Activated T-cell treated with anti-CD3 and anti-CD28 coated beads, Interleukin-2, amount 50 U/mL, for 24 hours (primary cell): ENCODE measurements around the gene CCL22.
"Not testable (repeated sequence)": the region's sequence is repeated elsewhere in the genome, so short reads cannot be mapped to it uniquely, and the experiment has no call there.

Experiments used
- DNase-seq: peaks from one replicate; pipeline ENCODE4 v3.0.0-alpha.2; 2020
- H3K27ac Mint-ChIP-seq: 2 replicates; pipeline ENCODE4 v1.8.0; 2020; ENCODE audit warnings: mild to moderate bottlenecking, mixed read lengths
- H3K27me3 Mint-ChIP-seq: 2 replicates; pipeline ENCODE4 v1.8.0; 2020; ENCODE audit warnings: mixed read lengths
- H3K36me3 Mint-ChIP-seq: 2 replicates; pipeline ENCODE4 v1.8.0; 2020; ENCODE audit warnings: low read depth, mixed read lengths
- H3K4me1 Mint-ChIP-seq: 2 replicates; pipeline ENCODE4 v1.8.0; 2020; ENCODE audit warnings: low read depth, mixed read lengths
- H3K4me3 Mint-ChIP-seq: 2 replicates; pipeline ENCODE4 v1.8.0; 2020; ENCODE audit warnings: mild to moderate bottlenecking, moderate library complexity, mixed read lengths
- H3K9me3 Mint-ChIP-seq: 2 replicates; pipeline ENCODE4 v1.8.0; 2020; ENCODE audit warnings: mixed read lengths

CCL22 gene

GRCh38 chr16:57389087-57389468 is 30.5 kb downstream of the CCL22 start:
- H3K27me3 Mint-ChIP-seq: peaks cover 3% of the 10 kb centered on the region
- no peak overlapping the region for H3K27ac Mint-ChIP-seq
- no peak for DNase-seq
- peaks cover 4% of the 10 kb centered on the region for H3K4me1 Mint-ChIP-seq
- H3K9me3 Mint-ChIP-seq: no peaks in the 10 kb centered on the region
- H3K4me3 Mint-ChIP-seq: no peak overlapping the region
- H3K36me3 Mint-ChIP-seq: no peaks in the 10 kb centered on the region

GRCh38 chr16:57390636-57391295 is 32.2 kb downstream of the CCL22 start:
- Mint-ChIP-seq H3K4me3 (no peak overlapping the region), H3K27me3 (peaks cover 6% of the 10 kb centered on the region), H3K27ac (no peak overlapping the region), H3K9me3 (no peaks in the 10 kb centered on the region), H3K4me1 (peaks cover 4% of the 10 kb centered on the region), H3K36me3 (no peaks in the 10 kb centered on the region)
- DNase-seq: no peak

- Mint-ChIP-seq H3K27ac (no peak overlapping the region), H3K4me1 (peaks cover 4% of the 10 kb centered on the region), H3K27me3 (peaks cover 6% of the 10 kb centered on the region), H3K36me3 (no peaks in the 10 kb centered on the region), H3K4me3 (no peak overlapping the region), H3K9me3 (no peaks in the 10 kb centered on the region)
- no peak for DNase-seq
These were observed 32.7 kb downstream of the CCL22 start for GRCh38 chr16:57391300-57391699.

- H3K4me1 Mint-ChIP-seq: peaks cover 4% of the 10 kb centered on the region
- H3K4me3 Mint-ChIP-seq: no peak overlapping the region
These were observed 33.1 kb downstream of the CCL22 start for GRCh38 chr16:57391708-57392107.

GRCh38 chr16:57392694-57393093 is 34.1 kb downstream of the CCL22 start:
- Mint-ChIP-seq H3K9me3 (no peaks in the 10 kb centered on the region), H3K4me3 (no peak overlapping the region), H3K4me1 (peaks cover 4% of the 10 kb centered on the region), H3K27ac (no peak overlapping the region), H3K27me3 (peaks cover 6% of the 10 kb centered on the region), H3K36me3 (no peaks in the 10 kb centered on the region)
- no peak for DNase-seq

More at GRCh38 chr16:57391708-57392107, 33.1 kb downstream of the CCL22 start:
- Mint-ChIP-seq H3K27ac (no peak overlapping the region), H3K9me3 (no peaks in the 10 kb centered on the region), H3K36me3 (no peaks in the 10 kb centered on the region), H3K27me3 (peaks cover 6% of the 10 kb centered on the region)
- no peak for DNase-seq

GRCh38 chr16:57394444-57394843 is 35.9 kb downstream of the CCL22 start:
- no peaks in the 10 kb centered on the region for H3K9me3 Mint-ChIP-seq
- H3K36me3 Mint-ChIP-seq: no peaks in the 10 kb centered on the region
- no peak for DNase-seq
- H3K27ac Mint-ChIP-seq: no peak overlapping the region
- H3K4me1 Mint-ChIP-seq: no peaks in the 10 kb centered on the region
- H3K27me3 Mint-ChIP-seq: peaks cover 6% of the 10 kb centered on the region
- H3K4me3 Mint-ChIP-seq: no peak overlapping the region

- H3K4me1 Mint-ChIP-seq: no peaks in the 10 kb centered on the region
- H3K27ac Mint-ChIP-seq: no peak overlapping the region
- no peak for DNase-seq
- H3K36me3 Mint-ChIP-seq: no peaks in the 10 kb centered on the region
- no peak overlapping the region for H3K4me3 Mint-ChIP-seq
- no peaks in the 10 kb centered on the region for H3K9me3 Mint-ChIP-seq
- peaks cover 6% of the 10 kb centered on the region for H3K27me3 Mint-ChIP-seq
These were observed 36.4 kb downstream of the CCL22 start for GRCh38 chr16:57395026-57395425.

- H3K36me3 Mint-ChIP-seq: no peaks in the 10 kb centered on the region
- no peak overlapping the region for H3K4me3 Mint-ChIP-seq
- no peak for DNase-seq
- H3K27ac Mint-ChIP-seq: no peak overlapping the region
- H3K27me3 Mint-ChIP-seq: peaks cover 6% of the 10 kb centered on the region
- no peaks in the 10 kb centered on the region for H3K9me3 Mint-ChIP-seq
- no peaks in the 10 kb centered on the region for H3K4me1 Mint-ChIP-seq
These were observed 38.2 kb downstream of the CCL22 start for GRCh38 chr16:57396786-57397185.

GRCh38 chr16:57397493-57397892 is 38.9 kb downstream of the CCL22 start:
- not testable (repeated sequence) for H3K9me3 Mint-ChIP-seq, H3K36me3 Mint-ChIP-seq, H3K27me3 Mint-ChIP-seq, H3K4me1 Mint-ChIP-seq, H3K27ac Mint-ChIP-seq, H3K4me3 Mint-ChIP-seq, DNase-seq

- no peak for DNase-seq
- no peak overlapping the region for H3K4me3 Mint-ChIP-seq
- H3K4me1 Mint-ChIP-seq: peaks cover 5% of the 10 kb centered on the region
- H3K27ac Mint-ChIP-seq: no peak overlapping the region
- H3K36me3 Mint-ChIP-seq: no peaks in the 10 kb centered on the region
- no peaks in the 10 kb centered on the region for H3K27me3 Mint-ChIP-seq
- H3K9me3 Mint-ChIP-seq: no peaks in the 10 kb centered on the region
These were observed 43.5 kb downstream of the CCL22 start for GRCh38 chr16:57401943-57402640.

- no peaks in the 10 kb centered on the region for H3K9me3 Mint-ChIP-seq
These were observed 45.6 kb downstream of the CCL22 start, which contains the start of gene CCL17 for GRCh38 chr16:57403965-57404817. TSS of gene CCL17 (plus strand) at chr16:57404767. CDS start at chr16:57413933, 9,166 bp downstream.

GRCh38 chr16:57405097-57405496 is 46.5 kb downstream of the CCL22 start:
- no peaks in the 10 kb centered on the region for H3K36me3 Mint-ChIP-seq
- DNase-seq: no peak
- no peak overlapping the region for H3K27ac Mint-ChIP-seq
- peaks cover 3% of the 10 kb centered on the region for H3K27me3 Mint-ChIP-seq
- no peaks in the 10 kb centered on the region for H3K9me3 Mint-ChIP-seq
- no peak overlapping the region for H3K4me3 Mint-ChIP-seq
- H3K4me1 Mint-ChIP-seq: peaks cover 5% of the 10 kb centered on the region

More at GRCh38 chr16:57403965-57404817, 45.6 kb downstream of the CCL22 start, which contains the start of gene CCL17:
- Mint-ChIP-seq H3K4me3 (no peak within 1 kb of the TSS), H3K4me1 (peaks cover 5% of the 10 kb centered on the region), H3K36me3 (no peaks in the 10 kb centered on the region), H3K27ac (no peak within 1 kb of the TSS), H3K27me3 (peaks cover 3% of the 10 kb centered on the region)
- no peak for DNase-seq

- peaks cover 5% of the 10 kb centered on the region for H3K4me1 Mint-ChIP-seq
- no peak for DNase-seq
- no peaks in the 10 kb centered on the region for H3K36me3 Mint-ChIP-seq
- H3K27me3 Mint-ChIP-seq: peaks cover 3% of the 10 kb centered on the region
- H3K27ac Mint-ChIP-seq: no peak overlapping the region
- H3K9me3 Mint-ChIP-seq: no peaks in the 10 kb centered on the region
- H3K4me3 Mint-ChIP-seq: no peak overlapping the region
These were observed 48.3 kb downstream of the CCL22 start for GRCh38 chr16:57406881-57407280.

GRCh38 chr16:57407521-57408353 is 49.2 kb downstream of the CCL22 start:
- Mint-ChIP-seq H3K27me3 (peaks cover 3% of the 10 kb centered on the region), H3K27ac (no peak overlapping the region), H3K36me3 (no peaks in the 10 kb centered on the region), H3K9me3 (no peaks in the 10 kb centered on the region), H3K4me3 (no peak overlapping the region), H3K4me1 (peaks cover 5% of the 10 kb centered on the region)
- DNase-seq: no peak
